AG04450 (cell line): ENCODE measurements around the gene VIPAS39. TPM values are rescaled to one million over a fixed set of nuclear protein-coding genes. Genes with fewer than 3 reads are reported as not detected.

ENCODE experiments used
- CTCF ChIA-PET: fragments of 300-600, 350-600 bp; formaldehyde crosslinking; extraction: SDS; loops from one replicate; lab custom pipeline; 2022; ENCODE audit warnings: antibody characterized with exemption, inconsistent platforms; lab: Charles Lee
- POLR2A ChIA-PET: fragments of 350-600 bp; formaldehyde crosslinking; extraction: SDS; loops from one replicate; lab custom pipeline; 2021; ENCODE audit warnings: antibody characterized with exemption, inconsistent platforms; lab: Yijun Ruan, JAX
- DNase-seq: peaks from one replicate; pipeline ENCODE4 v3.0.0-alpha.2; 2011; ENCODE audit warnings: low read depth, low spot score
- H3K27ac ChIP-seq: one replicate; pipeline ENCODE4 v1.5.1; 2012; ENCODE audit warnings: low read depth, low read length, control low read depth
- H3K27me3 ChIP-seq: one replicate; pipeline ENCODE4 v1.6.0; 2012; ENCODE audit warnings: low read length; ENCODE audit not compliant: control insufficient read depth, insufficient read depth
- H3K4me3 ChIP-seq: 2 replicates; pipeline ENCODE4 v1.5.1; 2011; ENCODE audit warnings: mild to moderate bottlenecking, low read depth, low read length, control low read depth
- H3K9me3 ChIP-seq: 2 replicates; pipeline ENCODE4 v1.5.1; 2012; ENCODE audit warnings: low read length; ENCODE audit not compliant: control insufficient read depth, insufficient read depth
- CTCF ChIP-seq: IDR thresholded peaks from 2 replicates; pipeline ENCODE4 v1.5.1; 2011; ENCODE audit warnings: low read depth, low read length, control low read depth, inconsistent platforms
- polyA plus RNA-seq: library from polyadenylated mRNA; depleted of rRNA; stranded (reverse); fragments of >200 nt; gene quantifications from 2 replicates; pipeline ENCODE4 v1.2.3, GENCODE V29; 2011

Gene VIPAS39
- polyA plus RNA-seq, 1 experiment, result 42.2 TPM

GRCh38 chr14:77455966-77456640 is 1.3 kb downstream of the VIPAS39 start:
- CTCF ChIA-PET, result interaction anchor here (4.6 kb wide), 1 partner anchor 96 kb away, joined by 84 read pairs; no protein-coding TSS in a partner anchor
- Histone ChIP-seq H3K27ac (no peak overlapping the region), H3K27me3 (no peaks in the 10 kb centered on the region), H3K9me3 (peaks cover 4% of the 10 kb centered on the region; the same call in 1 of the 2 replicates), H3K4me3 (peak overlapping the region; percentile 99)
- DNase-seq, result no peak
- POLR2A ChIA-PET, result no interaction called here
- TF ChIP-seq CTCF, result no peak

GRCh38 chr14:77442196-77442595 is 15.2 kb downstream of the VIPAS39 start:
- Histone ChIP-seq H3K4me3 (no peak overlapping the region), H3K9me3 (no peaks in the 10 kb centered on the region), H3K27me3 (no peaks in the 10 kb centered on the region), H3K27ac (no peak overlapping the region)
- no peak for DNase-seq
- ChIA-PET CTCF (no interaction called here), POLR2A (no interaction called here)
- no peak for TF ChIP-seq CTCF

GRCh38 chr14:77439861-77440260 is 17.5 kb downstream of the VIPAS39 start:
- no peak overlapping the region for H3K27ac ChIP-seq
- H3K9me3 ChIP-seq, result no peaks in the 10 kb centered on the region
- ChIA-PET POLR2A (no interaction called here), CTCF (interaction anchor here (0.6 to 2.6 kb wide), 3 partner anchors 19 to 568 kb away, joined by 3 to 9 read pairs (median 8); no protein-coding TSS in a partner anchor)
- TF ChIP-seq CTCF, result no peak
- no peaks in the 10 kb centered on the region for H3K27me3 ChIP-seq
- DNase-seq, result no peak
- no peak overlapping the region for H3K4me3 ChIP-seq

- ChIA-PET POLR2A (no interaction called here), CTCF (interaction anchor here (1.2 to 2.6 kb wide), 3 partner anchors 21 to 123 kb away, joined by 3 to 9 read pairs (median 8); no protein-coding TSS in a partner anchor)
- no peaks in the 10 kb centered on the region for H3K27me3 ChIP-seq
- DNase-seq, result no peak
- no peak for TF ChIP-seq CTCF
- no peak overlapping the region for H3K4me3 ChIP-seq
- no peaks in the 10 kb centered on the region for H3K9me3 ChIP-seq
- H3K27ac ChIP-seq, result no peak overlapping the region
These were observed 18.8 kb downstream of the VIPAS39 start for GRCh38 chr14:77438596-77438995.

- ChIA-PET POLR2A (no interaction called here), CTCF (no interaction called here)
- TF ChIP-seq CTCF, result no peak
- Histone ChIP-seq H3K27me3 (no peaks in the 10 kb centered on the region), H3K4me3 (no peak overlapping the region), H3K27ac (no peak overlapping the region), H3K9me3 (no peaks in the 10 kb centered on the region)
- no peak for DNase-seq
These were observed 21.4 kb downstream of the VIPAS39 start for GRCh38 chr14:77436042-77436441.
